ENCODE results near the gene TRPV4.

Gene TRPV4

DNA sequence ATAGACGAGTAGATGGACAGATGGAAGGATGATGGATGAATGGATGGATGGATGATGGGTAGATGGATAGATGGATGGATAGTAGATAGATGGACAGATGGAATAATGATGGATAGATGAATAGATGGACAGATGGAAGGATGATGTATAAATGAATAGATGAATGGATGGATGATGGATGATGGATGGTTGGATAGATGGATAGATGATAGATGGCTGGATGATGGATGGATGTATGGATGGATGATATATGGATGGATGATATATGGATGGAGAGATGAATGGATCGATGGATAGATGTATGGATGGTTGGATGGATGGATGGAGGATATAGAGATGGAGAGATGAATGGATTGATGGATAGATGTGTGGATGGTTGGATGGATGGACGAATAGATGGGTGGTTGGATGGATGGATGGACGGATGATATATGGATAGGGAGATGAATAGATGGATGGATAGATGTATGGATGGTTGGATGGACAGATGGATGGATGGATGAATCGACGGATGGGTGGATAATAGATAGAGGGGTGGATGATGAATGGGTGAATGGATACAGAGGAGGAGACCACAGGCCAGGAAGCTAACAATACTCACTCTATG, 19.3 kb downstream of the TRPV4 start:
- no peaks in the 10 kb centered on the region for H3K4me1 ChIP-seq (ENCODE audit: low read depth, poor library complexity, severe bottlenecking)
- H3K27me3 ChIP-seq (ENCODE audit: insufficient read depth, low read depth): no peaks in the 10 kb centered on the region
- no peaks in the 10 kb centered on the region for H3K36me3 ChIP-seq (ENCODE audit: insufficient read depth)
- no peaks in the 10 kb centered on the region for H4K20me1 ChIP-seq (ENCODE audit: insufficient read depth)
- no peaks in the 10 kb centered on the region for H3K79me2 ChIP-seq (ENCODE audit: insufficient read depth, low read depth)
- TF ChIP-seq, protein P1, sequence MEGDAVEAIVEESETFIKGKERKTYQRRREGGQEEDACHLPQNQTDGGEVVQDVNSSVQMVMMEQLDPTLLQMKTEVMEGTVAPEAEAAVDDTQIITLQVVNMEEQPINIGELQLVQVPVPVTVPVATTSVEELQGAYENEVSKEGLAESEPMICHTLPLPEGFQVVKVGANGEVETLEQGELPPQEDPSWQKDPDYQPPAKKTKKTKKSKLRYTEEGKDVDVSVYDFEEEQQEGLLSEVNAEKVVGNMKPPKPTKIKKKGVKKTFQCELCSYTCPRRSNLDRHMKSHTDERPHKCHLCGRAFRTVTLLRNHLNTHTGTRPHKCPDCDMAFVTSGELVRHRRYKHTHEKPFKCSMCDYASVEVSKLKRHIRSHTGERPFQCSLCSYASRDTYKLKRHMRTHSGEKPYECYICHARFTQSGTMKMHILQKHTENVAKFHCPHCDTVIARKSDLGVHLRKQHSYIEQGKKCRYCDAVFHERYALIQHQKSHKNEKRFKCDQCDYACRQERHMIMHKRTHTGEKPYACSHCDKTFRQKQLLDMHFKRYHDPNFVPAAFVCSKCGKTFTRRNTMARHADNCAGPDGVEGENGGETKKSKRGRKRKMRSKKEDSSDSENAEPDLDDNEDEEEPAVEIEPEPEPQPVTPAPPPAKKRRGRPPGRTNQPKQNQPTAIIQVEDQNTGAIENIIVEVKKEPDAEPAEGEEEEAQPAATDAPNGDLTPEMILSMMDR (conservative IDR thresholded peaks at IDR 0.05; ENCODE audit: low read depth, low read length): no peak
- no peak overlapping the region for H3K27ac ChIP-seq
- H2AFZ ChIP-seq (ENCODE audit: low read depth): no peak overlapping the region
- H3K4me3 ChIP-seq (IDR thresholded peaks at IDR 0.05; ENCODE audit: insufficient read depth, low read depth, low read length): no peak overlapping the region
- H3K9ac ChIP-seq: no peak overlapping the region
- no peak overlapping the region for H3K4me2 ChIP-seq

- Histone ChIP-seq H3K27ac (no peak overlapping the region), H3K36me3 (ENCODE audit: insufficient read depth) (no peaks in the 10 kb centered on the region), H2AFZ (ENCODE audit: low read depth) (no peak overlapping the region), H3K79me2 (ENCODE audit: insufficient read depth, low read depth) (no peaks in the 10 kb centered on the region), H3K4me3 (IDR thresholded peaks at IDR 0.05; ENCODE audit: insufficient read depth, low read depth, low read length) (no peak overlapping the region), H3K27me3 (ENCODE audit: insufficient read depth, low read depth) (no peaks in the 10 kb centered on the region), H4K20me1 (ENCODE audit: insufficient read depth) (no peaks in the 10 kb centered on the region), H3K4me2 (no peak overlapping the region), H3K9ac (no peak overlapping the region), H3K4me1 (ENCODE audit: low read depth, poor library complexity, severe bottlenecking) (no peaks in the 10 kb centered on the region)
- TF ChIP-seq, protein P1 (conservative IDR thresholded peaks at IDR 0.05; ENCODE audit: low read depth, low read length): no peak
Measured at GRCh38 chr12:109811624-109811995, 21.6 kb downstream of the TRPV4 start.

GRCh38 chr12:109810954-109811623, 22.1 kb downstream of the TRPV4 start:
- no peak overlapping the region for H3K4me3 ChIP-seq (IDR thresholded peaks at IDR 0.05; ENCODE audit: insufficient read depth, low read depth, low read length)
- TF ChIP-seq, protein P1 (conservative IDR thresholded peaks at IDR 0.05; ENCODE audit: low read depth, low read length): no peak
- no peaks in the 10 kb centered on the region for H4K20me1 ChIP-seq (ENCODE audit: insufficient read depth)
- H3K27me3 ChIP-seq (ENCODE audit: insufficient read depth, low read depth): no peaks in the 10 kb centered on the region
- H3K27ac ChIP-seq: no peak overlapping the region
- H2AFZ ChIP-seq (ENCODE audit: low read depth): no peak overlapping the region
- H3K4me1 ChIP-seq (ENCODE audit: low read depth, poor library complexity, severe bottlenecking): no peaks in the 10 kb centered on the region
- no peak overlapping the region for H3K9ac ChIP-seq
- no peak overlapping the region for H3K4me2 ChIP-seq
- no peaks in the 10 kb centered on the region for H3K36me3 ChIP-seq (ENCODE audit: insufficient read depth)
- no peaks in the 10 kb centered on the region for H3K79me2 ChIP-seq (ENCODE audit: insufficient read depth, low read depth)

DNA sequence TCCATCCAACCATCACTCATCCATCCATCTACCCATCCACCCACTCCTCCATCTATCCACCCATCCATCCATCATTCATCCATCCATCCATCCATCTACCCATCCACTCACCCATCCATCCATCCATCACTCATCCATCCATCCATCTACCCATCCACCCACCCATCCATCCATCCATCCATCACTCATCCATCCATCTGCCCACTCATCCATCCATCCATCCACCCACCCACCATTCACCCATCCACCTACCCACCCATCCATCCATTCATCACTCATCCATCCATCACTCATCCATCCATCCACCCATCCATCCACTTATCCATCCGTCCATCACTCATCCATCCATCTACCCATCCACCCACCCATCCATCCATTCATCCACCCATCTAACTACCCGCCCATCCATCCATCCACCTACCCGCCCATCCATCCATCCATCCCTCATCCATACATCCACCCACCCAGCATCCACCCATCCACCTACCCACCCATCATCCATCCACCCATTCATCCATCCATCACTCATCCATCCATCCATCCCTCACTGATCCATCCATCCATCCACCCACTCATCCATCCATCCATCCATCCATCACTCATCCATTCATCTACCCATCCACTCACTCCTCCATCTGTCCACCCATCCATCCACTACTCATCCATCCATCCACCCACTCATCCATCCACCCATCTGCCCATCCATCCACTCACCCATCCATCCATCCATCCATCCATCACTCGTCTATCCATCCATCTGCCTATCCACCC, 24.1 kb downstream of the TRPV4 start:
- Histone ChIP-seq H3K9ac (no peak overlapping the region), H3K79me2 (ENCODE audit: insufficient read depth, low read depth) (no peaks in the 10 kb centered on the region), H3K4me3 (IDR thresholded peaks at IDR 0.05; ENCODE audit: insufficient read depth, low read depth, low read length) (no peak overlapping the region), H4K20me1 (ENCODE audit: insufficient read depth) (no peaks in the 10 kb centered on the region), H3K4me1 (ENCODE audit: low read depth, poor library complexity, severe bottlenecking) (no peaks in the 10 kb centered on the region), H2AFZ (ENCODE audit: low read depth) (no peak overlapping the region), H3K27ac (no peak overlapping the region), H3K4me2 (no peak overlapping the region), H3K27me3 (ENCODE audit: insufficient read depth, low read depth) (no peaks in the 10 kb centered on the region), H3K36me3 (ENCODE audit: insufficient read depth) (no peaks in the 10 kb centered on the region)
- TF ChIP-seq, protein P1 (conservative IDR thresholded peaks at IDR 0.05; ENCODE audit: low read depth, low read length): no peak
